ENCODE data around the gene TFB1M. TPM values are rescaled to one million over a fixed set of nuclear protein-coding genes. Genes with fewer than 3 reads are reported as not detected.

TFB1M gene
- total RNA-seq, 1 donor from 2014 or later = 19.1 TPM

DNA sequence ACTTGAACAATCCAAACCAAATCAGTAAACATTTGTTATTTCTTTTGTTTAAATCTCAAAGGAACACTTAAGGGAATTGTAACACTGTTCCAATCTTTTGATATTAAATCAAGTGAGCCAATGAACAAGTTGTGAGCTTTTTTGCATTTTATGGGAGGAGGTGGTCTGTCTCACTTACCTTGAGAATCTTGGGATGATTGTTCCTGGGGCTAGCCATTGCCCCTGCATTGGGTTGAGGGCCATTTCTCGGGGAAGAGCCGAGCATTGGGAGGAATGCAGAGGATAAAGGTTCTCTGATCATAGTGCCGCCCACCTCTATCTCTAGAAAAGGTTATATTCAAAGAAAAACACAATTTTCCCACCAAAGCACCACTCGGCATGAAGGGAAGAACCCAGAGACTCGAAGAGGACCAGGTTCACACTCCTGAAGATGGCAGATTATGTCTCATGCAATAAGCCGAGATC is 13.8 kb upstream of the TFB1M start:
- no peak for DNase-seq (ENCODE audit: extremely low spot score, unreplicated experiment)
- H3K36me3 Mint-ChIP-seq (ENCODE audit: unreplicated experiment) = no peaks in the 10 kb centered on the region
- H3K27me3 Mint-ChIP-seq (ENCODE audit: unreplicated experiment) = no peaks in the 10 kb centered on the region
- TF ChIP-seq, protein P1, sequence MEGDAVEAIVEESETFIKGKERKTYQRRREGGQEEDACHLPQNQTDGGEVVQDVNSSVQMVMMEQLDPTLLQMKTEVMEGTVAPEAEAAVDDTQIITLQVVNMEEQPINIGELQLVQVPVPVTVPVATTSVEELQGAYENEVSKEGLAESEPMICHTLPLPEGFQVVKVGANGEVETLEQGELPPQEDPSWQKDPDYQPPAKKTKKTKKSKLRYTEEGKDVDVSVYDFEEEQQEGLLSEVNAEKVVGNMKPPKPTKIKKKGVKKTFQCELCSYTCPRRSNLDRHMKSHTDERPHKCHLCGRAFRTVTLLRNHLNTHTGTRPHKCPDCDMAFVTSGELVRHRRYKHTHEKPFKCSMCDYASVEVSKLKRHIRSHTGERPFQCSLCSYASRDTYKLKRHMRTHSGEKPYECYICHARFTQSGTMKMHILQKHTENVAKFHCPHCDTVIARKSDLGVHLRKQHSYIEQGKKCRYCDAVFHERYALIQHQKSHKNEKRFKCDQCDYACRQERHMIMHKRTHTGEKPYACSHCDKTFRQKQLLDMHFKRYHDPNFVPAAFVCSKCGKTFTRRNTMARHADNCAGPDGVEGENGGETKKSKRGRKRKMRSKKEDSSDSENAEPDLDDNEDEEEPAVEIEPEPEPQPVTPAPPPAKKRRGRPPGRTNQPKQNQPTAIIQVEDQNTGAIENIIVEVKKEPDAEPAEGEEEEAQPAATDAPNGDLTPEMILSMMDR (IDR thresholded peaks at IDR 0.05) = no peak
- no peaks in the 10 kb centered on the region for H3K9me3 Mint-ChIP-seq (ENCODE audit: unreplicated experiment)
- peaks cover 14% of the 10 kb centered on the region for H3K4me1 Mint-ChIP-seq (ENCODE audit: unreplicated experiment)
- H3K4me3 Mint-ChIP-seq (ENCODE audit: unreplicated experiment) = no peak overlapping the region
- H3K27ac Mint-ChIP-seq (ENCODE audit: unreplicated experiment) = no peak overlapping the region

DNA sequence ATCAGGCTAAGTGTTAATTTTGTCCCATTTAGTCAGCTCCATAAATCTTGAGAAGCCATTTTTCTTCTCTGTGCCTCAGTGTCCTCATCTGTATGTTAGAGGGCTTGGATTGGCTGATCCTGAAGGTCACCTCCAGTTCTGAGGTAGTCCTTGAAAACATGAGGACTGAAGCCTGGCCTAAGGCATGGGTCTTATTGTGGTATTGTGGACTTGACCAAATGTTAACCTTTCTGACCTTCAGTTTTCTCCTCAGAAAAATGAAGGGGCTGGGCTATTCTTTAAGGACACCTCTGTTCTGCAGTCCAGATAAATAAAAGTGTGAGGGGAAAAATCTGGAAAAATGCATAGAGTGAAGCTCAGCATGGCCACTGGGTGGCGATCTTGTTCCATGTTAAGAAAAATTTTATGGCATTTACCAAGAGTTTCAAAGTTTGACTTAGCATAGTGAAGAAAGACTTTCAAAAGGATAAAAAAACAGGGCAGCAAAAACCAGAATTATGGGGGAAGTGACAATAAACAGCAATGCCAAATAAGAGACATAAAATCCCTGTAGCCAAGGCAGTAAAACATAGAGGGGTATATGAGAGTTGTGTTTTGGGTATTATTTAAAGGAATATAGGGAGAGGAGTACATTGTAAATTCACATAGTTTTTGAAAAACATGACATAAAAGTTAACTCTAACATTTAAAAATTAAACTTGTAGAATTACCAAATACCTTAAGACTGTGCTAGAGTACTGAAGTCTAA is 13.2 kb upstream of the TFB1M start:
- Mint-ChIP-seq H3K4me3 (ENCODE audit: unreplicated experiment) (no peak overlapping the region), H3K27me3 (ENCODE audit: unreplicated experiment) (no peaks in the 10 kb centered on the region), H3K36me3 (ENCODE audit: unreplicated experiment) (no peaks in the 10 kb centered on the region), H3K4me1 (ENCODE audit: unreplicated experiment) (peaks cover 12% of the 10 kb centered on the region), H3K27ac (ENCODE audit: unreplicated experiment) (no peak overlapping the region), H3K9me3 (ENCODE audit: unreplicated experiment) (no peaks in the 10 kb centered on the region)
- DNase-seq (ENCODE audit: extremely low spot score, unreplicated experiment) = no peak
- TF ChIP-seq, protein P1 (IDR thresholded peaks at IDR 0.05) = peak; percentile 79

DNA sequence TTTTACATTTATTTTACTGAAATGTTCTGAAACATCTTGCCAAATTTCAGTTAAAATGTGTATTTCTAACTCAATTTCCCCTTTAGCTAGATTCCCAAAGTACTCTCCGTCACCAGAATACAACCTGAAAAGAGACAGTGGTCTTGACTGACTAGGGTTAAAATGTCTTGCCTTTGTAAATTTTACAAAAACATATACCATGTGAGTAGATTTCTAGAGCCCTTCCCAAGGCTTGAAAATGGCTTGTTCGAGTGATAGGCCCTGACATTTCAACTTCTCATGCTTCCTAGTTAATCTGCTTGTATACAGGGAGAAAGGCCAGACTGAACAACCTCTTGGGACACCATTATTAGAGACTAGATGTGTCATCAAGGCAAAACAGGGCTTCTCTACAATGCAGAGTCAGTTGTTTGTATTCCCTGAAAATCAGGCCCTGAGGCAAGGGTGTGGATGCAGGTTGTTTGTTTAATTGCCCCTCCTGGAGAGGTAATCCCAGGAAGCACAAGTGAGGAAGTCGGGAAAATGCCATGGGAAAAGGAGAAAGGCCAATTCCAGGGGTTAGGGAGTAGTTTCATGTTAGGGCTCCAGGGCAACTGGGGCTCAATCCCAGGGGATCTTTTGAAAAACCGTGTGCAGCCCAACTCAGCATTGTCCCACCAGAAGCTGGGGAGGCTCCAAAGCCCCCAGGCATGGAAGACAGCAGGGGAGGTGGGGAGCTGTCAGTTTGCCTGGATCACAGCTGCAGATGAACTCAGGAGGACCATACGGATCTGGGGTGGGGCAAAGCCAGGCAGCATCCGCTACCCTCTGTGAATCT is 11.6 kb upstream of the TFB1M start:
- Mint-ChIP-seq H3K27ac (ENCODE audit: unreplicated experiment) (no peak overlapping the region), H3K4me3 (ENCODE audit: unreplicated experiment) (no peak overlapping the region), H3K4me1 (ENCODE audit: unreplicated experiment) (peaks cover 12% of the 10 kb centered on the region), H3K27me3 (ENCODE audit: unreplicated experiment) (no peaks in the 10 kb centered on the region), H3K36me3 (ENCODE audit: unreplicated experiment) (no peaks in the 10 kb centered on the region), H3K9me3 (ENCODE audit: unreplicated experiment) (no peaks in the 10 kb centered on the region)
- TF ChIP-seq, protein P1 (IDR thresholded peaks at IDR 0.05) = no peak
- DNase-seq (ENCODE audit: extremely low spot score, unreplicated experiment) = no peak

DNA sequence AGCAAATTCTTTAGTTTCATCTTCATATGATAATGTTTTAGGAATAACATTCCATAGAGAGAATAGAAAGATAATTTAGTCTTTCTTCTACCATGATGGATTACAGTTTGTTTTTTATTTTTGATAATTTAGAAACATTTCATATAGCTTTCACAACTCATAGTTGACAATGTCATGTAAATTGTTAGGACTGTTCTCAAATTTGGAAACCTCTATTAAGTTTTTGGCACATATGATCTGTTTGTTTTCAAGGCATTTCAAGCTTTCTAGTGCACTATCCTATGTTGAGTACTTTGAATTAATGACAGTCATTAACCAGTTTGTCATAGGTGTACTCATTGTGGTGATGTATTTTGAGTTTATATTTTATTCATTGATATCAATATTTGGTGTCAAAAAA is 10.7 kb upstream of the TFB1M start:
- H3K36me3 Mint-ChIP-seq (ENCODE audit: unreplicated experiment) = no peaks in the 10 kb centered on the region

More for the DNA sequence above, 10.7 kb upstream of the TFB1M start:
- H3K4me1 Mint-ChIP-seq (ENCODE audit: unreplicated experiment) = peaks cover 12% of the 10 kb centered on the region
- H3K4me3 Mint-ChIP-seq (ENCODE audit: unreplicated experiment) = no peak overlapping the region
- DNase-seq (ENCODE audit: extremely low spot score, unreplicated experiment) = no peak
- no peaks in the 10 kb centered on the region for H3K9me3 Mint-ChIP-seq (ENCODE audit: unreplicated experiment)
- H3K27me3 Mint-ChIP-seq (ENCODE audit: unreplicated experiment) = no peaks in the 10 kb centered on the region
- no peak overlapping the region for H3K27ac Mint-ChIP-seq (ENCODE audit: unreplicated experiment)
- TF ChIP-seq, protein P1 (IDR thresholded peaks at IDR 0.05) = no peak
